GM10248 (cell line): Measurements from ENCODE around the gene ABCC8.
"Not testable (repeated sequence)": the region's sequence is repeated elsewhere in the genome, so short reads cannot be mapped to it uniquely, and the experiment has no call there.

Experiments
- CTCF ChIA-PET: fragments of 300-600 bp; sonication (Branson Sonifier 250); formaldehyde crosslinking; extraction: SDS; loops from one replicate; lab custom pipeline; 2021; ENCODE audit warnings: antibody characterized with exemption; lab: Yijun Ruan, JAX
- POLR2A ChIA-PET: fragments of 350-650 bp; sonication (Branson Sonifier 250); formaldehyde crosslinking; extraction: SDS; loops from one replicate; lab custom pipeline; 2020; ENCODE audit warnings: antibody characterized with exemption; lab: Yijun Ruan, JAX
- DNase-seq: peaks from one replicate; pipeline ENCODE4 v3.0.0; 2012; ENCODE audit errors: extremely low spot score
- CTCF ChIP-seq: IDR thresholded peaks from 2 replicates; pipeline ENCODE4 v1.5.1; 2012; ENCODE audit warnings: mild to moderate bottlenecking, low read depth; ENCODE audit errors: extremely low read depth, missing control alignments, control extremely low read depth

The ABCC8 gene

GRCh38 chr11:17428261-17428660 lies 48.4 kb downstream of the ABCC8 start:
- CTCF ChIA-PET, result interaction anchor here (1.4 to 2.2 kb wide), 2 partner anchors 9 to 45 kb away, joined by 5 to 7 read pairs; no protein-coding TSS in a partner anchor
- no peak for TF ChIP-seq CTCF
- no peak for DNase-seq
- POLR2A ChIA-PET, result no interaction called here

- CTCF ChIA-PET, result not testable (repeated sequence)
These were observed 50.4 kb downstream of the ABCC8 start for GRCh38 chr11:17426233-17426632.

GRCh38 chr11:17423533-17424310 lies 52.9 kb downstream of the ABCC8 start:
- CTCF ChIA-PET, result interaction anchor here (1.5 kb wide), 1 partner anchor 40 kb away, joined by 4 read pairs; no protein-coding TSS in a partner anchor
- DNase-seq, result no peak
- POLR2A ChIA-PET, result no interaction called here
- no peak for TF ChIP-seq CTCF

More at GRCh38 chr11:17426233-17426632, 50.4 kb downstream of the ABCC8 start:
- POLR2A ChIA-PET, DNase-seq: not testable (repeated sequence)

GRCh38 chr11:17421781-17422180 lies 54.9 kb downstream of the ABCC8 start:
- ChIA-PET POLR2A (no interaction called here), CTCF (interaction anchor here (0.9 to 1.5 kb wide), 3 partner anchors 33 to 68 kb away, joined by 3 to 5 read pairs (median 3); partner anchors contain the start of gene KCNJ11)
- DNase-seq, result no peak
- no peak for TF ChIP-seq CTCF

- CTCF ChIA-PET, result interaction anchor here (1.0 to 1.5 kb wide), 5 partner anchors 10 to 86 kb away, joined by 3 to 5 read pairs (median 4); no protein-coding TSS in a partner anchor
- POLR2A ChIA-PET, result no interaction called here
- TF ChIP-seq CTCF, result no peak
- DNase-seq, result no peak
These were observed 58.1 kb downstream of the ABCC8 start for GRCh38 chr11:17418444-17419081.

- ChIA-PET POLR2A (no interaction called here), CTCF (no interaction called here)
- no peak for TF ChIP-seq CTCF
- no peak for DNase-seq
These were observed 60.2 kb downstream of the ABCC8 start for GRCh38 chr11:17416492-17416891.
